Activated CD8-positive, alpha-beta T cell treated with anti-CD3 and anti-CD28 coated beads for 36 hours (primary cell): Measurements from ENCODE around the gene FSCN2. TPM values are rescaled to one million over a fixed set of nuclear protein-coding genes. Genes with fewer than 3 reads are reported as not detected.

Experiments used
- ATAC-seq: fragments of 200-7000 bp; cut with Tn5 transposase; one replicate; pipeline ENCODE4 v1.10.0; 2021; ENCODE audit warnings: mild to moderate bottlenecking, moderate library complexity
- CTCF ChIA-PET: fragments of 350-600 bp; sonication (Branson Sonifier 250); formaldehyde crosslinking; loops from one replicate; lab custom pipeline; 2021; ENCODE audit warnings: antibody characterized with exemption; lab: Charles Lee
- POLR2A ChIA-PET: fragments of 350-600 bp; sonication (Branson Sonifier 250); formaldehyde crosslinking; loops from one replicate; lab custom pipeline; 2021; ENCODE audit warnings: antibody characterized with exemption; lab: Charles Lee
- DNase-seq: peaks from one replicate; pipeline ENCODE4 v3.0.0-alpha.2; 2020
- H3K27ac Mint-ChIP-seq: one replicate; pipeline ENCODE4 v1.8.0; 2021; ENCODE audit warnings: mild to moderate bottlenecking, mixed read lengths
- H3K27me3 Mint-ChIP-seq: one replicate; pipeline ENCODE4 v1.8.0; 2021; ENCODE audit warnings: mixed read lengths
- H3K36me3 Mint-ChIP-seq: one replicate; pipeline ENCODE4 v1.8.0; 2021; ENCODE audit warnings: low read depth, mixed read lengths
- H3K4me1 Mint-ChIP-seq: one replicate; pipeline ENCODE4 v1.8.0; 2021; ENCODE audit warnings: low read depth, mixed read lengths
- H3K4me3 Mint-ChIP-seq: one replicate; pipeline ENCODE4 v1.8.0; 2021; ENCODE audit warnings: mild to moderate bottlenecking, moderate library complexity, mixed read lengths
- H3K9me3 Mint-ChIP-seq: one replicate; pipeline ENCODE4 v1.8.0; 2021; ENCODE audit warnings: mixed read lengths
- CTCF ChIP-seq: fragments of 200-600 bp; IDR thresholded peaks from one replicate; pipeline ENCODE4 v1.8.0; 2022; ENCODE audit warnings: antibody characterized with exemption, mild to moderate bottlenecking
- intact Hi-C: fragments of 100-400 bp; cut with micrococcal nuclease; formaldehyde crosslinking; loops from one replicate; pipeline ENCODE4 v1.10.0; 2022
- total RNA-seq, 2 experiments: library from RNA; stranded (reverse); gene quantifications; one replicate each; pipeline ENCODE4 v1.2.3, GENCODE V29; 2021

FSCN2 gene
- total RNA-seq, 2 experiments from 2014 or later, result 0.32 TPM; not detected in 1

GRCh38 chr17:81524039-81524864 is 3.9 kb upstream of the FSCN2 start:
- POLR2A ChIA-PET, result no interaction called here

GRCh38 chr17:81524865-81525159 is 3.4 kb upstream of the FSCN2 start:
- intact Hi-C loops, result loop anchor here (5.0 kb wide), 1 partner anchor 172 kb away; no protein-coding TSS in a partner anchor
- POLR2A ChIA-PET, result no interaction called here
- Mint-ChIP-seq H3K4me1 (peaks cover 4% of the 10 kb centered on the region), H3K36me3 (no peaks in the 10 kb centered on the region), H3K27me3 (peaks cover 5% of the 10 kb centered on the region), H3K9me3 (no peaks in the 10 kb centered on the region), H3K27ac (no peak overlapping the region), H3K4me3 (no peak overlapping the region)
- DNase-seq (no peak), ATAC-seq (no peak)
- TF ChIP-seq CTCF, result no peak
- CTCF ChIA-PET, result no interaction called here

More at GRCh38 chr17:81524039-81524864, 3.9 kb upstream of the FSCN2 start:
- Mint-ChIP-seq H3K27ac (no peak overlapping the region), H3K36me3 (no peaks in the 10 kb centered on the region), H3K4me3 (no peak overlapping the region), H3K9me3 (no peaks in the 10 kb centered on the region), H3K4me1 (peaks cover 4% of the 10 kb centered on the region), H3K27me3 (peaks cover 5% of the 10 kb centered on the region)
- intact Hi-C loops, result loop anchor here (5.0 kb wide), 1 partner anchor 173 kb away; no protein-coding TSS in a partner anchor
- no peak for TF ChIP-seq CTCF
- CTCF ChIA-PET, result no interaction called here
- DNase-seq (no peak), ATAC-seq (no peak)

GRCh38 chr17:81526662-81527571 is 1.3 kb upstream of the FSCN2 start:
- H3K27ac Mint-ChIP-seq, result no peak overlapping the region
- no peaks in the 10 kb centered on the region for H3K36me3 Mint-ChIP-seq
- H3K4me3 Mint-ChIP-seq, result no peak overlapping the region
- ChIA-PET CTCF (no interaction called here), POLR2A (no interaction called here)
- ATAC-seq (no peak), DNase-seq (no peak)
- TF ChIP-seq CTCF, result no peak
- H3K9me3 Mint-ChIP-seq, result no peaks in the 10 kb centered on the region
- H3K27me3 Mint-ChIP-seq, result peaks cover 5% of the 10 kb centered on the region
- no peaks in the 10 kb centered on the region for H3K4me1 Mint-ChIP-seq
- intact Hi-C loops, result no loop called here

- intact Hi-C loops, result no loop called here
- ChIA-PET POLR2A (no interaction called here), CTCF (no interaction called here)
- no peak for ATAC-seq
- Mint-ChIP-seq H3K27me3 (peaks cover 5% of the 10 kb centered on the region), H3K27ac (no peak overlapping the region), H3K4me1 (no peaks in the 10 kb centered on the region), H3K4me3 (no peak overlapping the region), H3K9me3 (no peaks in the 10 kb centered on the region), H3K36me3 (no peaks in the 10 kb centered on the region)
- no peak for DNase-seq
- no peak for TF ChIP-seq CTCF
Measured at GRCh38 chr17:81528384-81528650, 140 bp downstream of the FSCN2 start.
